HEK293T (cell line): ENCODE results near the gene C2CD5.
"Not testable (repeated sequence)": the region's sequence is repeated elsewhere in the genome, so short reads cannot be mapped to it uniquely, and the experiment has no call there.

Experiments used
- CTCF ChIA-PET: fragments of 350-600 bp; formaldehyde crosslinking; extraction: SDS; loops from one replicate; lab custom pipeline; 2021; ENCODE audit warnings: antibody characterized with exemption, inconsistent platforms; lab: Yijun Ruan, JAX
- POLR2A ChIA-PET: fragments of 350-600 bp; formaldehyde crosslinking; extraction: SDS; loops from one replicate; lab custom pipeline; 2020; ENCODE audit warnings: antibody characterized with exemption, inconsistent platforms; lab: Yijun Ruan, JAX
- DNase-seq: peaks from one replicate; pipeline ENCODE4 v3.0.0; 2012; ENCODE audit warnings: mixed read lengths; ENCODE audit errors: extremely low spot score
- ARNT ChIP-seq: fragments of 450-650 bp; IDR thresholded peaks from 2 replicates; pipeline ENCODE4 v1.6.1; 2017; ENCODE audit warnings: mild to moderate bottlenecking
- BHLHE40 ChIP-seq: fragments of 450-650 bp; IDR thresholded peaks from 2 replicates; pipeline ENCODE4 v1.6.1; 2016; ENCODE audit warnings: mild to moderate bottlenecking, moderate library complexity, borderline replicate concordance
- CTBP1 ChIP-seq: fragments of 450-650 bp; IDR thresholded peaks from 2 replicates; pipeline ENCODE4 v1.6.1; 2016; ENCODE audit warnings: borderline replicate concordance
- ELF4 ChIP-seq: fragments of 450-650 bp; IDR thresholded peaks from 2 replicates; pipeline ENCODE4 v1.6.1; 2017; ENCODE audit warnings: antibody characterized with exemption
- FOXA1 ChIP-seq: fragments of 450-650 bp; IDR thresholded peaks from 2 replicates; pipeline ENCODE4 v1.6.1; 2016; ENCODE audit warnings: mild to moderate bottlenecking
- FOXK2 ChIP-seq: fragments of 450-650 bp; IDR thresholded peaks from 2 replicates; pipeline ENCODE4 v1.6.1; 2016; ENCODE audit warnings: mild to moderate bottlenecking
- FOXM1 ChIP-seq: fragments of 450-650 bp; IDR thresholded peaks from 2 replicates; pipeline ENCODE4 v1.6.1; 2017; ENCODE audit warnings: mild to moderate bottlenecking, borderline replicate concordance
- HDGF ChIP-seq: fragments of 450-650 bp; IDR thresholded peaks from 2 replicates; pipeline ENCODE4 v1.6.1; 2017; ENCODE audit warnings: antibody characterized with exemption, borderline replicate concordance
- L3MBTL2 ChIP-seq: fragments of 450-650 bp; conservative IDR thresholded peaks from 2 replicates; pipeline ENCODE4 v1.6.1; 2016; ENCODE audit warnings: mild to moderate bottlenecking
- LEF1 ChIP-seq: fragments of 450-650 bp; IDR thresholded peaks from 2 replicates; pipeline ENCODE4 v1.6.1; 2017; ENCODE audit warnings: mild to moderate bottlenecking, borderline replicate concordance
- NFRKB ChIP-seq: fragments of 450-650 bp; IDR thresholded peaks from 2 replicates; pipeline ENCODE4 v1.6.1; 2016; ENCODE audit warnings: mild to moderate bottlenecking, moderate library complexity
- PKNOX1 ChIP-seq: fragments of 450-650 bp; IDR thresholded peaks from 2 replicates; pipeline ENCODE4 v1.6.1; 2016
- SP1 ChIP-seq: fragments of 450-650 bp; IDR thresholded peaks from 2 replicates; pipeline ENCODE4 v1.6.1; 2017
- SUZ12 ChIP-seq: fragments of 450-650 bp; IDR thresholded peaks from 2 replicates; pipeline ENCODE4 v1.6.1; 2016; ENCODE audit warnings: mild to moderate bottlenecking
- TARDBP ChIP-seq: fragments of 450-650 bp; IDR thresholded peaks from 2 replicates; pipeline ENCODE4 v1.6.1; 2016
- ZNF384 ChIP-seq: fragments of 450-650 bp; IDR thresholded peaks from 2 replicates; pipeline ENCODE4 v1.6.1; 2016

Gene C2CD5

GRCh38 chr12:22459838-22460490, 84.4 kb downstream of the C2CD5 start:
- peak; percentile 40 for DNase-seq
- POLR2A ChIA-PET, result interaction anchor here (2.7 kb wide), 1 partner anchor 165 kb away, joined by 9 read pairs; the partner anchor contains the start of gene ETNK1
- CTCF ChIA-PET, result interaction anchor here (0.6 to 3.2 kb wide), 7 partner anchors 9 to 378 kb away, joined by 3 to 14 read pairs (median 3); no protein-coding TSS in a partner anchor
- no peak for TF ChIP-seq PKNOX1
- no peak for TF ChIP-seq ZNF384
- TF ChIP-seq FOXA1, result no peak
- no peak for TF ChIP-seq TARDBP
- no peak for TF ChIP-seq FOXK2
- TF ChIP-seq ELF4, result no peak
- no peak for TF ChIP-seq BHLHE40
- TF ChIP-seq LEF1, result no peak

- CTCF ChIA-PET, result interaction anchor here (3.2 kb wide), 1 partner anchor 377 kb away, joined by 11 read pairs; no protein-coding TSS in a partner anchor
- TF ChIP-seq ZNF384 (no peak), CTBP1 (no peak), PKNOX1 (no peak), ARNT (no peak), HDGF (no peak), FOXA1 (no peak), TARDBP (no peak), L3MBTL2 (no peak), LEF1 (no peak), ELF4 (no peak), NFRKB (no peak), FOXK2 (no peak), BHLHE40 (no peak), SUZ12 (no peak), SP1 (no peak), FOXM1 (no peak)
- no peak for DNase-seq
- POLR2A ChIA-PET, result interaction anchor here (2.7 kb wide), 1 partner anchor 166 kb away, joined by 9 read pairs; the partner anchor contains the start of gene ETNK1
These were observed 85.9 kb downstream of the C2CD5 start for GRCh38 chr12:22458298-22458937.

GRCh38 chr12:22457085-22457484, 87.3 kb downstream of the C2CD5 start:
- no peak for DNase-seq
- TF ChIP-seq FOXK2 (no peak), CTBP1 (no peak), LEF1 (no peak), SP1 (no peak), HDGF (no peak), FOXA1 (no peak), BHLHE40 (no peak), L3MBTL2 (no peak), TARDBP (no peak), PKNOX1 (no peak), SUZ12 (no peak), ELF4 (no peak), ARNT (no peak), NFRKB (no peak), FOXM1 (no peak), ZNF384 (no peak)
- ChIA-PET POLR2A (no interaction called here), CTCF (interaction anchor here (0.6 to 3.2 kb wide), 2 partner anchors 215 to 375 kb away, joined by 3 to 11 read pairs; no protein-coding TSS in a partner anchor)

GRCh38 chr12:22453511-22453910, 90.8 kb downstream of the C2CD5 start:
- POLR2A ChIA-PET, result no interaction called here
- no peak for DNase-seq
- TF ChIP-seq BHLHE40, result no peak
- no peak for TF ChIP-seq CTBP1
- no peak for TF ChIP-seq SP1
- CTCF ChIA-PET, result interaction anchor here (1.0 kb wide), 1 partner anchor 10 kb away, joined by 3 read pairs; no protein-coding TSS in a partner anchor

GRCh38 chr12:22447223-22447622, 97.1 kb downstream of the C2CD5 start:
- CTCF ChIA-PET, result interaction anchor here (1.4 kb wide), 1 partner anchor 12 kb away, joined by 4 read pairs; no protein-coding TSS in a partner anchor
- no peak for DNase-seq
- POLR2A ChIA-PET, result no interaction called here
- TF ChIP-seq HDGF, result no peak
- TF ChIP-seq BHLHE40, result no peak
- no peak for TF ChIP-seq PKNOX1
- TF ChIP-seq L3MBTL2, result no peak
- TF ChIP-seq CTBP1, result no peak
- TF ChIP-seq LEF1, result no peak

GRCh38 chr12:22444317-22444665, 100.1 kb downstream of the C2CD5 start:
- CTCF ChIA-PET, result interaction anchor here (1.3 kb wide), 2 partner anchors 9 to 361 kb away, joined by 3 to 4 read pairs; no protein-coding TSS in a partner anchor
- POLR2A ChIA-PET, DNase-seq: not testable (repeated sequence)
